Endothelial cell of umbilical vein (primary cell): ENCODE measurements around the gene NR0B1. TPM values are rescaled to one million over a fixed set of nuclear protein-coding genes. Genes with fewer than 3 reads are reported as not detected.

Source experiments
- BruUV-seq: library from RNA; stranded (reverse); fragments of 400-500 nt; replicated peaks from 2 replicates; lab custom pipeline; 2021; lab: Mats Ljungman, UMichigan
- CTCF ChIA-PET: fragments of 300-600, 350-600 bp; sonication (Branson Sonifier 250); formaldehyde crosslinking; loops from one replicate; lab custom pipeline; 2021; ENCODE audit warnings: antibody characterized with exemption, inconsistent platforms; lab: Charles Lee
- POLR2A ChIA-PET: fragments of 300-600, 350-600 bp; sonication (Branson Sonifier 250); formaldehyde crosslinking; loops from one replicate; lab custom pipeline; 2021; ENCODE audit warnings: antibody characterized with exemption, inconsistent platforms; lab: Charles Lee
- DNase-seq: peaks from one replicate; pipeline ENCODE4 v3.0.0-alpha.2; 2011; ENCODE audit warnings: low read depth, low spot score
- FAIRE-seq: peaks from 2 replicates; lab custom pipeline; 2011; peaks lifted over from hg19 to GRCh38; lab: Jason Lieb, UNC
- H2AFZ ChIP-seq: 2 replicates; pipeline ENCODE4 v1.6.0; 2012; ENCODE audit warnings: low read depth, low read length, control low read depth, inconsistent platforms
- H3K27ac ChIP-seq: 2 replicates; pipeline ENCODE4 v1.5.1; 2011; ENCODE audit warnings: low read depth, mild to moderate bottlenecking, control low read depth, low read length, moderate library complexity; ENCODE audit not compliant: insufficient read depth
- H3K27me3 ChIP-seq, 2 experiments: 2 replicates each; pipeline versions ENCODE4 v1.6.0 to v1.6.1; 2011; ENCODE audit warnings: low read length in 2 of 2, mixed read lengths in 1 of 2; ENCODE audit not compliant: control insufficient read depth in 2 of 2, insufficient read depth in 2 of 2
- H3K36me3 ChIP-seq, 2 experiments: 2 replicates in 1 of 2; 3 replicates in 1 of 2; pipeline ENCODE4 v1.5.1; 2011; ENCODE audit warnings: low read length in 2 of 2, mild to moderate bottlenecking in 1 of 2, moderate library complexity in 1 of 2; ENCODE audit not compliant: control insufficient read depth in 2 of 2, insufficient read depth in 2 of 2; ENCODE audit errors: extremely low read depth in 1 of 2
- H3K4me1 ChIP-seq: 3 replicates; pipeline ENCODE4 v1.5.1; 2011; ENCODE audit warnings: mild to moderate bottlenecking, low read length; ENCODE audit not compliant: control insufficient read depth, insufficient read depth; ENCODE audit errors: extremely low read depth
- H3K4me2 ChIP-seq: 2 replicates; pipeline ENCODE4 v1.6.1; 2011; ENCODE audit warnings: low read length, control low read depth, mixed read lengths; ENCODE audit not compliant: insufficient read depth
- H3K4me3 ChIP-seq, 3 experiments: fragments of 200-600 bp in 1 of 3; sonication (generic), shearing (Covaris generic) in 1 of 3; replicated peaks in 1 of 3; 2 replicates each; pipeline ENCODE4 v1.5.1; 2011 to 2016; ENCODE audit warnings: control low read depth in 3 of 3, low read length in 3 of 3, mild to moderate bottlenecking in 2 of 3, inconsistent platforms in 1 of 3, low read depth in 1 of 3, moderate library complexity in 1 of 3; ENCODE audit not compliant: insufficient read depth in 1 of 3
- H3K79me2 ChIP-seq: 2 replicates; pipeline ENCODE4 v1.6.0; 2012; ENCODE audit warnings: low read length, inconsistent platforms; ENCODE audit not compliant: control insufficient read depth, insufficient read depth
- H3K9ac ChIP-seq: replicated peaks from 2 replicates; pipeline ENCODE3; 2011; ENCODE audit warnings: low read length, control low read depth; ENCODE audit not compliant: insufficient read depth; ENCODE audit errors: extremely low read depth
- H3K9me1 ChIP-seq: replicated peaks from 3 replicates; pipeline ENCODE4 v1.6.0; 2011; ENCODE audit warnings: mild to moderate bottlenecking, low read length; ENCODE audit not compliant: control insufficient read depth, insufficient read depth; ENCODE audit errors: extremely low read depth
- H3K9me3 ChIP-seq: replicated peaks from 2 replicates; pipeline ENCODE4 v1.5.1; 2012; ENCODE audit warnings: low read length, inconsistent platforms; ENCODE audit not compliant: control insufficient read depth, insufficient read depth
- H4K20me1 ChIP-seq: replicated peaks from 2 replicates; pipeline ENCODE3; 2011; ENCODE audit warnings: mild to moderate bottlenecking, low read length; ENCODE audit not compliant: control insufficient read depth, insufficient read depth; ENCODE audit errors: extremely low read depth
- EZH2 ChIP-seq: IDR thresholded peaks from 2 replicates; pipeline ENCODE4 v1.6.1; 2012; ENCODE audit warnings: borderline replicate concordance, low read depth, mild to moderate bottlenecking, moderate library complexity, low read length, inconsistent platforms; ENCODE audit not compliant: severe bottlenecking
- GATA2 ChIP-seq: IDR thresholded peaks from 2 replicates; pipeline ENCODE4 v1.7.0; 2011; ENCODE audit warnings: low read depth, mild to moderate bottlenecking, moderate library complexity, mixed read lengths, low read length; ENCODE audit not compliant: insufficient read length, insufficient read depth
- JUN ChIP-seq: IDR thresholded peaks from 2 replicates; pipeline ENCODE4 v1.6.1; 2011; ENCODE audit warnings: borderline replicate concordance, low read depth; ENCODE audit not compliant: insufficient read length, insufficient read depth
- MYC ChIP-seq: IDR thresholded peaks from one replicate; pipeline ENCODE4 v1.6.1; 2011; ENCODE audit warnings: mild to moderate bottlenecking, low read depth, low read length
- POLR2AphosphoS5 ChIP-seq: IDR thresholded peaks from 2 replicates; pipeline ENCODE4 v1.6.1; 2012; ENCODE audit warnings: low read depth, mild to moderate bottlenecking, control low read depth, low read length, moderate library complexity; ENCODE audit not compliant: insufficient read depth
- dilution Hi-C: fragments of 300-500 bp; cut with MboI; formaldehyde crosslinking; loops from one replicate; pipeline ENCODE4 v1.15.0; 2019; ENCODE audit warnings: low sequenced_read_pairs; ENCODE audit not compliant: extremely low pct_ligation_motif_present
- intact Hi-C: fragments of 100-400 bp; cut with micrococcal nuclease; formaldehyde crosslinking; loops from one replicate; pipeline ENCODE4 v1.10.0; 2022
- polyA plus RNA-seq, 4 experiments: library from polyadenylated mRNA; depleted of rRNA in 3 of 4; stranded (reverse) in 3 of 4; unstranded in 1 of 4; fragments of >200 nt; gene quantifications; 2 replicates each; pipeline versions ENCODE4 v1.2.1 to v1.2.3, GENCODE V29; 2011 to 2012; ENCODE audit warnings: missing spikeins in 1 of 4
- total RNA-seq: library from RNA; stranded (reverse); gene quantifications from 2 replicates; pipeline ENCODE4 v1.2.3, GENCODE V29; 2021
- TF ChIP-seq, protein P1 (sequence below), 2 donors: IDR thresholded peaks; 1 replicate in 1 of 2; 2 replicates in 1 of 2; pipeline ENCODE4 v1.5.1; 2011; ENCODE audit warnings: low read length in 2 of 2, mild to moderate bottlenecking in 2 of 2, moderate library complexity in 2 of 2, control low read depth in 1 of 2, inconsistent platforms in 1 of 2, low read depth in 1 of 2; ENCODE audit not compliant: insufficient read depth in 1 of 2; ENCODE audit errors: extremely low read depth in 1 of 2

Gene NR0B1
- total and polyA plus RNA-seq, 2 donors (not counting 3 experiments of a cell fraction or from before 2014, with no cell fraction given): not detected

DNA sequence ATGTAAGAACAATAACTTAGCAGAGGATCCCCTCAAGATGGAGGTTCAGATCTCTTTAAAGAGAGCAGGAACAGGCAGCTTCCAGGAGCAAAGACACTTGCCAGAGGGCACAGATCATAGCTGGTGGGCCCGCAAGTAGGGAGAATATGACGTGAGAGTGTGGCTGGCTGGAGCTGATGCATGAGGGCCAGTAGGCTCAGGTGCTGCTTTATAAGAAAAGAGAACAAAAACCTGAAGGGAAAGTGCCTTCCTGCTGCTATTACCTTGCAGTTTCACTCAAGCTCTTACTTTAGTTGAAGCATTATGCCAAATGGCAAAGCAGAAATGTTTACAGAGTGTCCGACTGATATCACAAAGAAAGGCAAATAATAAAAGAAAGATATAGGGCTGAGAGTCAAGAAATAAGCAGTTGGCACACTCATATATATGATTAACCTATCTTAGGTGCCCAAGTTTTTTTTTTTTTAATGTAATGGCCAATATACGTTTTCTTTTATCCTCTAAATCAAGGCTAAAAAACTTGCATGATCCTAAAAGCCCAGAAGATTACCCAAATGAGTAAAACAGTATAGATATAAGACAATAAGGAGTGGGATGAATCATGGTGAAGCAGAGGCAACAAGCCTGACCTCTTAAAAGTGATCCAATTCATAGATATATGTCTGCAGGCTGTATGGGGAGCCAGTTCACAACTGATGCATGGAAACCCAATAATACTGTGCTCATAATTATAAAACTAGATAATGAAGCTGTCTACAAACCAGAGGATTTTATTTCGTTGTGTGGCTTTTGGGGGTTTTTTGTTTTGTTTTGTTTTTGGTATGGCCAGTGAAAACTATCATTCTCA is 12.6 kb downstream of the NR0B1 start:
- Histone ChIP-seq H3K36me3 (no peaks in the 10 kb centered on the region), H4K20me1 (no peaks in the 10 kb centered on the region), H3K4me3 (no peak overlapping the region), H3K4me2 (no peak overlapping the region), H3K9me3 (no peaks in the 10 kb centered on the region), H3K9ac (no peak overlapping the region), H3K9me1 (no peaks in the 10 kb centered on the region), H3K27me3 (no peaks in the 10 kb centered on the region), H2AFZ (no peak overlapping the region), H3K79me2 (no peaks in the 10 kb centered on the region), H3K4me1 (no peaks in the 10 kb centered on the region), H3K27ac (no peak overlapping the region)
- CTCF ChIA-PET: no interaction called here
- dilution Hi-C loops (no loop called here), intact Hi-C loops (no loop called here)
- POLR2A ChIA-PET: no interaction called here
- TF ChIP-seq, protein P1, sequence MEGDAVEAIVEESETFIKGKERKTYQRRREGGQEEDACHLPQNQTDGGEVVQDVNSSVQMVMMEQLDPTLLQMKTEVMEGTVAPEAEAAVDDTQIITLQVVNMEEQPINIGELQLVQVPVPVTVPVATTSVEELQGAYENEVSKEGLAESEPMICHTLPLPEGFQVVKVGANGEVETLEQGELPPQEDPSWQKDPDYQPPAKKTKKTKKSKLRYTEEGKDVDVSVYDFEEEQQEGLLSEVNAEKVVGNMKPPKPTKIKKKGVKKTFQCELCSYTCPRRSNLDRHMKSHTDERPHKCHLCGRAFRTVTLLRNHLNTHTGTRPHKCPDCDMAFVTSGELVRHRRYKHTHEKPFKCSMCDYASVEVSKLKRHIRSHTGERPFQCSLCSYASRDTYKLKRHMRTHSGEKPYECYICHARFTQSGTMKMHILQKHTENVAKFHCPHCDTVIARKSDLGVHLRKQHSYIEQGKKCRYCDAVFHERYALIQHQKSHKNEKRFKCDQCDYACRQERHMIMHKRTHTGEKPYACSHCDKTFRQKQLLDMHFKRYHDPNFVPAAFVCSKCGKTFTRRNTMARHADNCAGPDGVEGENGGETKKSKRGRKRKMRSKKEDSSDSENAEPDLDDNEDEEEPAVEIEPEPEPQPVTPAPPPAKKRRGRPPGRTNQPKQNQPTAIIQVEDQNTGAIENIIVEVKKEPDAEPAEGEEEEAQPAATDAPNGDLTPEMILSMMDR (IDR thresholded peaks at IDR 0.05; ENCODE audit: extremely low read depth in 1 of 2, insufficient read depth in 1 of 2, low read depth in 1 of 2, low read length in 2 of 2): no peak
- no peak for TF ChIP-seq POLR2AphosphoS5
- no peak for TF ChIP-seq GATA2
- TF ChIP-seq MYC: no peak
- TF ChIP-seq JUN: no peak
- no peak for TF ChIP-seq EZH2
- BruUV-seq: no TSS peak
- FAIRE-seq (no peak), DNase-seq (no peak)
